Measurements from ENCODE around the gene NRXN2.

NRXN2 gene

GRCh38 chr11:64642871-64643255 is 80.1 kb downstream of the NRXN2 start:
- TF ChIP-seq CTCF (IDR thresholded peaks at IDR 0.05; ENCODE audit: low read length, missing control alignments), result no peak
- H3K4me3 ChIP-seq (replicated peaks; ENCODE audit: low read depth, low read length), result no peak overlapping the region
- DNase-seq (ENCODE audit: low read depth), result no peak

GRCh38 chr11:64642418-64642735 is 80.6 kb downstream of the NRXN2 start:
- no peak for TF ChIP-seq CTCF (IDR thresholded peaks at IDR 0.05; ENCODE audit: low read length, missing control alignments)
- no peak overlapping the region for H3K4me3 ChIP-seq (replicated peaks; ENCODE audit: low read depth, low read length)

GRCh38 chr11:64641596-64642417 is 81.2 kb downstream of the NRXN2 start:
- no peak for TF ChIP-seq CTCF (IDR thresholded peaks at IDR 0.05; ENCODE audit: low read length, missing control alignments)
- no peak for DNase-seq (ENCODE audit: low read depth)
- H3K4me3 ChIP-seq (replicated peaks; ENCODE audit: low read depth, low read length), result no peak overlapping the region

More at GRCh38 chr11:64642418-64642735, 80.6 kb downstream of the NRXN2 start:
- no peak for DNase-seq (ENCODE audit: low read depth)

GRCh38 chr11:64639885-64640284 is 83.1 kb downstream of the NRXN2 start:
- no peak for DNase-seq (ENCODE audit: low read depth)
- TF ChIP-seq CTCF (IDR thresholded peaks at IDR 0.05; ENCODE audit: low read length, missing control alignments), result no peak
- H3K4me3 ChIP-seq (replicated peaks; ENCODE audit: low read depth, low read length), result no peak overlapping the region

GRCh38 chr11:64638829-64639228 is 84.2 kb downstream of the NRXN2 start:
- TF ChIP-seq CTCF (IDR thresholded peaks at IDR 0.05; ENCODE audit: low read length, missing control alignments), result no peak
- DNase-seq (ENCODE audit: low read depth), result no peak
- no peak overlapping the region for H3K4me3 ChIP-seq (replicated peaks; ENCODE audit: low read depth, low read length)

- H3K4me3 ChIP-seq (replicated peaks; ENCODE audit: low read depth, low read length), result no peak overlapping the region
- no peak for DNase-seq (ENCODE audit: low read depth)
- TF ChIP-seq CTCF (IDR thresholded peaks at IDR 0.05; ENCODE audit: low read length, missing control alignments), result no peak
These were observed 84.9 kb downstream of the NRXN2 start for GRCh38 chr11:64638018-64638665.

Data from fibroblast of pulmonary artery (primary cell).